ENCODE measurements around the gene IL27RA. TPM values are rescaled to one million over a fixed set of nuclear protein-coding genes. Genes with fewer than 3 reads are reported as not detected.

IL27RA gene
- polyA plus RNA-seq, 2 of the 4 experiments (the other 2 are of a cell fraction), result 3.0 to 4.5 TPM

- CTCF ChIA-PET, result interaction anchor here (0.6 to 1.0 kb wide), 5 partner anchors 12 to 112 kb away, joined by 3 to 4 read pairs (median 3); no protein-coding TSS in a partner anchor
- DNase-seq (ENCODE audit: low read depth in 1 of 2, low spot score in 1 of 2) (peak in 1 of 2 experiments; percentile 69), FAIRE-seq (no peak), ATAC-seq (peak; percentile 30 to 54; a peak in 5 of 6 replicates)
- POLR2A ChIA-PET, result interaction anchor here (0.7 kb wide), 1 partner anchor 472 kb away, joined by 3 read pairs; no protein-coding TSS in a partner anchor
- Histone ChIP-seq H3K9me3 (peaks cover 11% of the 10 kb centered on the region), H3K4me1 (0 out of 3 replicates have a peak, but pooled peaks cover 4% of the 10 kb centered on the region), H3K4me2 (peak overlapping the region; percentile 76), H3K4me3 (peak overlapping the region; percentile 87), H3K27ac (peak overlapping the region; percentile 99)
- TF ChIP-seq CBX2 (IDR thresholded peaks at IDR 0.05; ENCODE audit: borderline replicate concordance, low read depth) (no peak), ZC3H11A (IDR thresholded peaks at IDR 0.05) (no peak), E2F6 (IDR thresholded peaks at IDR 0.05; ENCODE audit: borderline replicate concordance, low read depth) (no peak), ZNF302 (CRISPR knock-in tag; IDR thresholded peaks at IDR 0.05) (no peak), EP300 (IDR thresholded peaks at IDR 0.05) (no peak)
- TF ChIP-seq, protein P1, sequence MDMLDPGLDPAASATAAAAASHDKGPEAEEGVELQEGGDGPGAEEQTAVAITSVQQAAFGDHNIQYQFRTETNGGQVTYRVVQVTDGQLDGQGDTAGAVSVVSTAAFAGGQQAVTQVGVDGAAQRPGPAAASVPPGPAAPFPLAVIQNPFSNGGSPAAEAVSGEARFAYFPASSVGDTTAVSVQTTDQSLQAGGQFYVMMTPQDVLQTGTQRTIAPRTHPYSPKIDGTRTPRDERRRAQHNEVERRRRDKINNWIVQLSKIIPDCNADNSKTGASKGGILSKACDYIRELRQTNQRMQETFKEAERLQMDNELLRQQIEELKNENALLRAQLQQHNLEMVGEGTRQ (IDR thresholded peaks at IDR 0.05), result no peak
- WGBS (ENCODE audit: missing lambda C conversion rate), result no CpG with 5 or more reads among the region's 142 CpGs
These were observed 58.3 kb downstream of the IL27RA start for GRCh38 chr19:14089662-14090508.

- ChIA-PET CTCF (interaction anchor here (0.6 to 1.0 kb wide), 2 partner anchors 12 to 18 kb away, joined by 3 to 4 read pairs; no protein-coding TSS in a partner anchor), POLR2A (no interaction called here)
- 0 out of 3 replicates have a peak, but pooled peaks cover 4% of the 10 kb centered on the region for H3K4me1 ChIP-seq
- peak within 1 kb of the TSS; percentile 87 for H3K4me3 ChIP-seq
- H3K27ac ChIP-seq, result peak within 1 kb of the TSS; percentile 99
- H3K9me3 ChIP-seq, result peaks cover 11% of the 10 kb centered on the region
- WGBS (ENCODE audit: missing lambda C conversion rate), result under 1% methylated on average over 26 of the region's 65 CpGs
- DNase-seq (ENCODE audit: low read depth in 1 of 2, low spot score in 1 of 2) (peak; percentile 51 to 90), FAIRE-seq (no peak), ATAC-seq (peak; percentile 58 to 67)
- peak within 1 kb of the TSS; percentile 76 for H3K4me2 ChIP-seq
- TF ChIP-seq CBX2 (IDR thresholded peaks at IDR 0.05; ENCODE audit: borderline replicate concordance, low read depth) (no peak), CBX8 (IDR thresholded peaks at IDR 0.05) (no peak), TP53 (CRISPR knock-in tag; IDR thresholded peaks at IDR 0.05) (no peak), ZSCAN20 (CRISPR knock-in tag; IDR thresholded peaks at IDR 0.05) (no peak), NFE2L2 (conservative IDR thresholded peaks at IDR 0.05; ENCODE audit: low read length) (no peak), KDM1A (IDR thresholded peaks at IDR 0.05; ENCODE audit: low read depth) (no peak), NPAS2 (CRISPR knock-in tag; IDR thresholded peaks at IDR 0.05; ENCODE audit: borderline replicate concordance) (no peak), POLR2AphosphoS2 (conservative IDR thresholded peaks at IDR 0.05; ENCODE audit: low read length) (no peak), MAFK (IDR thresholded peaks at IDR 0.05; ENCODE audit: partially characterized antibody) (no peak), RFX5 (IDR thresholded peaks at IDR 0.05) (no peak), E2F6 (IDR thresholded peaks at IDR 0.05; ENCODE audit: borderline replicate concordance, low read depth) (no peak)
- TF ChIP-seq, protein P2, sequence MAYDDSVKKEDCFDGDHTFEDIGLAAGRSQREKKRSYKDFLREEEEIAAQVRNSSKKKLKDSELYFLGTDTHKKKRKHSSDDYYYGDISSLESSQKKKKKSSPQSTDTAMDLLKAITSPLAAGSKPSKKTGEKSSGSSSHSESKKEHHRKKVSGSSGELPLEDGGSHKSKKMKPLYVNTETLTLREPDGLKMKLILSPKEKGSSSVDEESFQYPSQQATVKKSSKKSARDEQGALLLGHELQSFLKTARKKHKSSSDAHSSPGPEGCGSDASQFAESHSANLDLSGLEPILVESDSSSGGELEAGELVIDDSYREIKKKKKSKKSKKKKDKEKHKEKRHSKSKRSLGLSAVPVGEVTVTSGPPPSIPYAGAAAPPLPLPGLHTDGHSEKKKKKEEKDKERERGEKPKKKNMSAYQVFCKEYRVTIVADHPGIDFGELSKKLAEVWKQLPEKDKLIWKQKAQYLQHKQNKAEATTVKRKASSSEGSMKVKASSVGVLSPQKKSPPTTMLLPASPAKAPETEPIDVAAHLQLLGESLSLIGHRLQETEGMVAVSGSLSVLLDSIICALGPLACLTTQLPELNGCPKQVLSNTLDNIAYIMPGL (CRISPR knock-in tag; IDR thresholded peaks at IDR 0.05; ENCODE audit: borderline replicate concordance), result no peak
- TF ChIP-seq, protein P1 (IDR thresholded peaks at IDR 0.05), result no peak
- TF ChIP-seq, protein P3, sequence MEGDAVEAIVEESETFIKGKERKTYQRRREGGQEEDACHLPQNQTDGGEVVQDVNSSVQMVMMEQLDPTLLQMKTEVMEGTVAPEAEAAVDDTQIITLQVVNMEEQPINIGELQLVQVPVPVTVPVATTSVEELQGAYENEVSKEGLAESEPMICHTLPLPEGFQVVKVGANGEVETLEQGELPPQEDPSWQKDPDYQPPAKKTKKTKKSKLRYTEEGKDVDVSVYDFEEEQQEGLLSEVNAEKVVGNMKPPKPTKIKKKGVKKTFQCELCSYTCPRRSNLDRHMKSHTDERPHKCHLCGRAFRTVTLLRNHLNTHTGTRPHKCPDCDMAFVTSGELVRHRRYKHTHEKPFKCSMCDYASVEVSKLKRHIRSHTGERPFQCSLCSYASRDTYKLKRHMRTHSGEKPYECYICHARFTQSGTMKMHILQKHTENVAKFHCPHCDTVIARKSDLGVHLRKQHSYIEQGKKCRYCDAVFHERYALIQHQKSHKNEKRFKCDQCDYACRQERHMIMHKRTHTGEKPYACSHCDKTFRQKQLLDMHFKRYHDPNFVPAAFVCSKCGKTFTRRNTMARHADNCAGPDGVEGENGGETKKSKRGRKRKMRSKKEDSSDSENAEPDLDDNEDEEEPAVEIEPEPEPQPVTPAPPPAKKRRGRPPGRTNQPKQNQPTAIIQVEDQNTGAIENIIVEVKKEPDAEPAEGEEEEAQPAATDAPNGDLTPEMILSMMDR (IDR thresholded peaks at IDR 0.05), result no peak
These were observed 59.0 kb downstream of the IL27RA start, which contains the start of gene SAMD1 for GRCh38 chr19:14090509-14091080. SAMD1 (minus strand) TSS chr19:14090751.

All from A549 (cell line).